ENCODE results near the gene NRSN2. TPM values are rescaled to one million over a fixed set of nuclear protein-coding genes. Genes with fewer than 3 reads are reported as not detected.

The NRSN2 gene
- total and polyA plus RNA-seq, 2 of the 4 experiments (the other 2 are of a cell fraction) = 9.9 to 101 TPM

DNA sequence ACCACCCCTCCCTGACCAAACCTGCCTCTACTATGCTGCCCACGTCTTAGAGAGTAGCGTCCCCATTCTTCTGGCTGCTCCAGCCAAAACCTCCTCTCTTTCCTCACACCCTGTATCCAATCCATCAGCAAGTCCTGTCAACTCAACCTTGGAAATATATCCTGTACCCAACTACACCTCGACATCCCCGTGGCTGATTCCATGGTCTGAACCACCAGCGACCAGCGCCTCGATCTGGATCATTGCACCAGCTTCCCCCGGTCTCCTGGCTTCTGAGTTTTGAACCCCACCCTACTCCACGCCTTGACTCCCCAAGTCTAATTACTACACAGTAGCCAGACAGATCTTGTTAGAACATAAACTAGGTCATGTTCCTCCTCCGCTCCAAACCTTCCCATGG lies 9.8 kb downstream of the NRSN2 start:
- Histone ChIP-seq H4K5ac (ENCODE audit: low read depth, low read length) (no peak overlapping the region), H2BK5ac (ENCODE audit: low read depth, low read length, poor library complexity, severe bottlenecking) (no peak overlapping the region), H3K4me1 (ENCODE audit: control insufficient read depth, insufficient read depth, low read length) (peaks cover 13% of the 10 kb centered on the region), H3K56ac (ENCODE audit: extremely low read depth, insufficient read depth, low read length) (no peak overlapping the region), H3K27ac (ENCODE audit: insufficient read depth, low read length) (no peak overlapping the region), H2AFZ (replicated peaks; ENCODE audit: low read length, poor library complexity) (no peak overlapping the region), H4K8ac (ENCODE audit: low read depth in 2 of 2, low read length in 2 of 2) (no peak overlapping the region), H3K18ac (ENCODE audit: low read depth, low read length) (no peak overlapping the region), H3K4ac (ENCODE audit: low read depth, low read length) (no peak overlapping the region), H3K4me2 (ENCODE audit: low read depth, low read length) (no peak overlapping the region), H2AK9ac (replicated peaks; ENCODE audit: low read depth, low read length, poor library complexity) (no peak overlapping the region), H3K9me1 (ENCODE audit: insufficient read depth, low read length) (no peaks in the 10 kb centered on the region; the same call in 1 of the 2 replicates), H3K4me3 (ENCODE audit: insufficient read depth, low read depth, low read length) (no peak overlapping the region), H3K9me3 (ENCODE audit: control insufficient read depth, insufficient read depth, low read length) (no peaks in the 10 kb centered on the region), H3K14ac (replicated peaks; ENCODE audit: low read depth, low read length) (no peak overlapping the region), H3K9ac (ENCODE audit: low read depth, low read length) (no peak overlapping the region), H2BK120ac (ENCODE audit: low read depth, low read length) (no peak overlapping the region), H4K91ac (ENCODE audit: insufficient read depth, low read depth, low read length) (no peak overlapping the region), H4K20me1 (ENCODE audit: insufficient read depth, low read length) (no peaks in the 10 kb centered on the region), H3K27me3 (ENCODE audit: control insufficient read depth, insufficient read depth, low read length) (no peaks in the 10 kb centered on the region), H2AK5ac (ENCODE audit: low read depth, low read length) (no peak overlapping the region), H2BK15ac (ENCODE audit: low read depth, low read length) (no peak overlapping the region), H3K23ac (ENCODE audit: low read depth, low read length) (no peak overlapping the region), H3K36me3 (ENCODE audit: control insufficient read depth, insufficient read depth, low read length) (peaks cover 6% of the 10 kb centered on the region; the same call in 1 of the 2 replicates), H3K79me1 (ENCODE audit: low read depth in 1 of 2, low read length in 2 of 2) (0 out of 4 replicates have a peak, but pooled peaks cover 0 to 3% of the 10 kb centered on the region in 2 experiments), H2BK20ac (ENCODE audit: low read depth, low read length) (no peak overlapping the region)
- no peak for ATAC-seq (ENCODE audit: low read depth)
- POLR2A ChIA-PET (ENCODE audit: unreplicated experiment) = no interaction called here
- dilution Hi-C loops (cut with HindIII; ENCODE audit: low sequenced_read_pairs, unreplicated experiment) = no loop called here
- TF ChIP-seq RAD21 (IDR thresholded peaks at IDR 0.05; ENCODE audit: low read length) (no peak), CEBPB (IDR thresholded peaks at IDR 0.05; ENCODE audit: low read depth, low read length) (no peak), POLR2A (IDR thresholded peaks at IDR 0.05; ENCODE audit: low read depth, low read length) (no peak), MAZ (IDR thresholded peaks at IDR 0.05; ENCODE audit: borderline replicate concordance, low read depth, low read length) (no peak), CHD1 (IDR thresholded peaks at IDR 0.05; ENCODE audit: low read depth, low read length) (no peak), MXI1 (IDR thresholded peaks at IDR 0.05; ENCODE audit: borderline replicate concordance, low read depth, low read length) (no peak), RFX5 (IDR thresholded peaks at IDR 0.05; ENCODE audit: low read depth, low read length) (no peak), FOS (IDR thresholded peaks at IDR 0.05; ENCODE audit: low read depth, low read length) (no peak), NFE2L2 (IDR thresholded peaks at IDR 0.05; ENCODE audit: low read depth, low read length) (no peak), RCOR1 (IDR thresholded peaks at IDR 0.05; ENCODE audit: insufficient replicate concordance, low read length) (no peak), SMC3 (IDR thresholded peaks at IDR 0.05; ENCODE audit: low read depth, low read length) (no peak), BHLHE40 (IDR thresholded peaks at IDR 0.05; ENCODE audit: low read depth, low read length) (no peak), MAFK (IDR thresholded peaks at IDR 0.05; ENCODE audit: low read depth, low read length) (no peak)
- TF ChIP-seq, protein P1, sequence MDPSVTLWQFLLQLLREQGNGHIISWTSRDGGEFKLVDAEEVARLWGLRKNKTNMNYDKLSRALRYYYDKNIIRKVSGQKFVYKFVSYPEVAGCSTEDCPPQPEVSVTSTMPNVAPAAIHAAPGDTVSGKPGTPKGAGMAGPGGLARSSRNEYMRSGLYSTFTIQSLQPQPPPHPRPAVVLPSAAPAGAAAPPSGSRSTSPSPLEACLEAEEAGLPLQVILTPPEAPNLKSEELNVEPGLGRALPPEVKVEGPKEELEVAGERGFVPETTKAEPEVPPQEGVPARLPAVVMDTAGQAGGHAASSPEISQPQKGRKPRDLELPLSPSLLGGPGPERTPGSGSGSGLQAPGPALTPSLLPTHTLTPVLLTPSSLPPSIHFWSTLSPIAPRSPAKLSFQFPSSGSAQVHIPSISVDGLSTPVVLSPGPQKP (IDR thresholded peaks at IDR 0.05; ENCODE audit: borderline replicate concordance, low read depth, low read length) = no peak
- TF ChIP-seq, protein P2, sequence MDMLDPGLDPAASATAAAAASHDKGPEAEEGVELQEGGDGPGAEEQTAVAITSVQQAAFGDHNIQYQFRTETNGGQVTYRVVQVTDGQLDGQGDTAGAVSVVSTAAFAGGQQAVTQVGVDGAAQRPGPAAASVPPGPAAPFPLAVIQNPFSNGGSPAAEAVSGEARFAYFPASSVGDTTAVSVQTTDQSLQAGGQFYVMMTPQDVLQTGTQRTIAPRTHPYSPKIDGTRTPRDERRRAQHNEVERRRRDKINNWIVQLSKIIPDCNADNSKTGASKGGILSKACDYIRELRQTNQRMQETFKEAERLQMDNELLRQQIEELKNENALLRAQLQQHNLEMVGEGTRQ (IDR thresholded peaks at IDR 0.05; ENCODE audit: low read depth, low read length) = no peak
- TF ChIP-seq, protein P3, sequence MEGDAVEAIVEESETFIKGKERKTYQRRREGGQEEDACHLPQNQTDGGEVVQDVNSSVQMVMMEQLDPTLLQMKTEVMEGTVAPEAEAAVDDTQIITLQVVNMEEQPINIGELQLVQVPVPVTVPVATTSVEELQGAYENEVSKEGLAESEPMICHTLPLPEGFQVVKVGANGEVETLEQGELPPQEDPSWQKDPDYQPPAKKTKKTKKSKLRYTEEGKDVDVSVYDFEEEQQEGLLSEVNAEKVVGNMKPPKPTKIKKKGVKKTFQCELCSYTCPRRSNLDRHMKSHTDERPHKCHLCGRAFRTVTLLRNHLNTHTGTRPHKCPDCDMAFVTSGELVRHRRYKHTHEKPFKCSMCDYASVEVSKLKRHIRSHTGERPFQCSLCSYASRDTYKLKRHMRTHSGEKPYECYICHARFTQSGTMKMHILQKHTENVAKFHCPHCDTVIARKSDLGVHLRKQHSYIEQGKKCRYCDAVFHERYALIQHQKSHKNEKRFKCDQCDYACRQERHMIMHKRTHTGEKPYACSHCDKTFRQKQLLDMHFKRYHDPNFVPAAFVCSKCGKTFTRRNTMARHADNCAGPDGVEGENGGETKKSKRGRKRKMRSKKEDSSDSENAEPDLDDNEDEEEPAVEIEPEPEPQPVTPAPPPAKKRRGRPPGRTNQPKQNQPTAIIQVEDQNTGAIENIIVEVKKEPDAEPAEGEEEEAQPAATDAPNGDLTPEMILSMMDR (conservative IDR thresholded peaks at IDR 0.05; ENCODE audit: low read depth, low read length) = no peak
- in situ Hi-C loops (cut with MboI; ENCODE audit: low sequenced_read_pairs) = loop anchor here (10.0 kb wide), 2 partner anchors 298 to 378 kb away; partner anchors contain the start of gene SRXN1
- WGBS, 2 experiments (ENCODE audit: extremely low coverage in 2 of 2, insufficient read length in 1 of 2) = 87% methylated on average over 9 of the region's 10 CpGs; no CpG with 5 or more reads in 1 of the 2 experiments
- BruUV-seq (replicated peaks) = no TSS peak
- intact Hi-C loops (cut with micrococcal nuclease) = no loop called here
- DNase-seq = no peak
- CTCF ChIA-PET = interaction anchor here (1.3 kb wide), 1 partner anchor 289 kb away, joined by 3 read pairs; no protein-coding TSS in a partner anchor

Data from IMR-90 (cell line).